Fibroblast of lung (primary cell): ENCODE data around the gene TMTC2. TPM values are rescaled to one million over a fixed set of nuclear protein-coding genes. Genes with fewer than 3 reads are reported as not detected.

ENCODE experiments used
- DNase-seq, 2 donors: peaks; one replicate each; pipeline versions ENCODE4 v3.0.0 to v3.0.0-alpha.2; 2010; ENCODE audit warnings: low read depth in 2 of 2
- H2AFZ ChIP-seq: 2 replicates; pipeline ENCODE4 v1.5.1; 2012; ENCODE audit warnings: low read length, control low read depth, inconsistent platforms
- H3K27ac ChIP-seq: 2 replicates; pipeline ENCODE4 v1.5.1; 2011; ENCODE audit warnings: low read length, control low read depth; ENCODE audit not compliant: insufficient read depth
- H3K27me3 ChIP-seq: 2 replicates; pipeline ENCODE4 v1.5.1; 2011; ENCODE audit warnings: mild to moderate bottlenecking, low read length; ENCODE audit not compliant: control insufficient read depth, insufficient read depth
- H3K36me3 ChIP-seq: 2 replicates; pipeline ENCODE4 v1.5.1; 2011; ENCODE audit warnings: low read length; ENCODE audit not compliant: control insufficient read depth, insufficient read depth
- H3K4me1 ChIP-seq: 2 replicates; pipeline ENCODE4 v1.5.1; 2011; ENCODE audit warnings: low read length; ENCODE audit not compliant: control insufficient read depth, insufficient read depth; ENCODE audit errors: extremely low read depth
- H3K4me2 ChIP-seq: 2 replicates; pipeline ENCODE4 v1.5.1; 2011; ENCODE audit warnings: low read length, control low read depth; ENCODE audit not compliant: insufficient read depth; ENCODE audit errors: extremely low read depth
- H3K4me3 ChIP-seq, 4 experiments: fragments of 200-600 bp in 1 of 4; sonication (generic) in 1 of 4; replicated peaks in 1 of 4; 2 replicates each; pipeline ENCODE4 v1.5.1; 2011 to 2016; ENCODE audit warnings: low read length in 4 of 4, low read depth in 3 of 4, mild to moderate bottlenecking in 3 of 4, control low read depth in 2 of 4, inconsistent platforms in 1 of 4, mixed read lengths in 1 of 4; ENCODE audit not compliant: insufficient read depth in 1 of 4; ENCODE audit errors: control extremely low read depth in 1 of 4
- H3K79me2 ChIP-seq: 2 replicates; pipeline ENCODE4 v1.5.1; 2012; ENCODE audit warnings: mild to moderate bottlenecking, low read length, inconsistent platforms; ENCODE audit not compliant: control insufficient read depth, insufficient read depth
- H3K9ac ChIP-seq: 2 replicates; pipeline ENCODE4 v1.5.1; 2011; ENCODE audit warnings: mild to moderate bottlenecking, low read length, control low read depth; ENCODE audit not compliant: insufficient read depth
- H3K9me3 ChIP-seq: 2 replicates; pipeline ENCODE4 v1.5.1; 2012; ENCODE audit warnings: low read depth, low read length; ENCODE audit not compliant: control insufficient read depth, insufficient read depth
- H4K20me1 ChIP-seq: 2 replicates; pipeline ENCODE4 v1.5.1; 2011; ENCODE audit warnings: low read length; ENCODE audit not compliant: control insufficient read depth, insufficient read depth; ENCODE audit errors: extremely low read depth
- EZH2 ChIP-seq: IDR thresholded peaks from 2 replicates; pipeline ENCODE4 v1.5.1; 2012; ENCODE audit warnings: low read length, control low read depth, mild to moderate bottlenecking; ENCODE audit errors: missing control alignments
- polyA plus RNA-seq, 2 donors: library from polyadenylated mRNA; depleted of rRNA in 1 of 2; stranded (reverse) in 1 of 2; unstranded in 1 of 2; fragments of >200 nt; gene quantifications; 2 replicates each; pipeline ENCODE4 v1.2.1, GENCODE V29; 2011 to 2012; ENCODE audit warnings: missing spikeins in 1 of 2
- total RNA-seq: library from RNA; depleted of rRNA; stranded (reverse); fragments of >200 nt; gene quantifications from 2 replicates; pipeline ENCODE4 v1.2.1, GENCODE V29; 2014
- TF ChIP-seq, protein P1 (sequence below), 2 donors: IDR thresholded peaks in 1 of 2; conservative IDR thresholded peaks in 1 of 2; 1 replicate in 1 of 2; 2 replicates in 1 of 2; pipeline ENCODE4 v1.5.1; 2011 to 2012; ENCODE audit warnings: low read length in 2 of 2, control low read depth in 1 of 2, inconsistent platforms in 1 of 2, low read depth in 1 of 2, mild to moderate bottlenecking in 1 of 2

The TMTC2 gene
- total and polyA plus RNA-seq, 2 donors (not counting 1 experiment from before 2014, with no cell fraction given), result 3.5 to 9.7 TPM

- no peak overlapping the region for H3K4me3 ChIP-seq
- H3K27me3 ChIP-seq, result no peaks in the 10 kb centered on the region
- no peaks in the 10 kb centered on the region for H4K20me1 ChIP-seq
- no peak overlapping the region for H3K27ac ChIP-seq
- peak; percentile 13 to 39 for DNase-seq
- H2AFZ ChIP-seq, result no peak overlapping the region
- no peak overlapping the region for H3K4me2 ChIP-seq
- no peaks in the 10 kb centered on the region for H3K4me1 ChIP-seq
- no peaks in the 10 kb centered on the region for H3K36me3 ChIP-seq
- no peaks in the 10 kb centered on the region for H3K9me3 ChIP-seq
- no peak for TF ChIP-seq EZH2
- TF ChIP-seq, protein P1, sequence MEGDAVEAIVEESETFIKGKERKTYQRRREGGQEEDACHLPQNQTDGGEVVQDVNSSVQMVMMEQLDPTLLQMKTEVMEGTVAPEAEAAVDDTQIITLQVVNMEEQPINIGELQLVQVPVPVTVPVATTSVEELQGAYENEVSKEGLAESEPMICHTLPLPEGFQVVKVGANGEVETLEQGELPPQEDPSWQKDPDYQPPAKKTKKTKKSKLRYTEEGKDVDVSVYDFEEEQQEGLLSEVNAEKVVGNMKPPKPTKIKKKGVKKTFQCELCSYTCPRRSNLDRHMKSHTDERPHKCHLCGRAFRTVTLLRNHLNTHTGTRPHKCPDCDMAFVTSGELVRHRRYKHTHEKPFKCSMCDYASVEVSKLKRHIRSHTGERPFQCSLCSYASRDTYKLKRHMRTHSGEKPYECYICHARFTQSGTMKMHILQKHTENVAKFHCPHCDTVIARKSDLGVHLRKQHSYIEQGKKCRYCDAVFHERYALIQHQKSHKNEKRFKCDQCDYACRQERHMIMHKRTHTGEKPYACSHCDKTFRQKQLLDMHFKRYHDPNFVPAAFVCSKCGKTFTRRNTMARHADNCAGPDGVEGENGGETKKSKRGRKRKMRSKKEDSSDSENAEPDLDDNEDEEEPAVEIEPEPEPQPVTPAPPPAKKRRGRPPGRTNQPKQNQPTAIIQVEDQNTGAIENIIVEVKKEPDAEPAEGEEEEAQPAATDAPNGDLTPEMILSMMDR (conservative IDR thresholded peaks at IDR 0.05 in 1 of 2, IDR thresholded peaks at IDR 0.05 in 1 of 2; ENCODE audit: low read depth in 1 of 2, low read length in 2 of 2), result no peak
- no peak overlapping the region for H3K9ac ChIP-seq
- no peaks in the 10 kb centered on the region for H3K79me2 ChIP-seq
Measured at GRCh38 chr12:82835217-82835616, 148.5 kb downstream of the TMTC2 start.

DNA sequence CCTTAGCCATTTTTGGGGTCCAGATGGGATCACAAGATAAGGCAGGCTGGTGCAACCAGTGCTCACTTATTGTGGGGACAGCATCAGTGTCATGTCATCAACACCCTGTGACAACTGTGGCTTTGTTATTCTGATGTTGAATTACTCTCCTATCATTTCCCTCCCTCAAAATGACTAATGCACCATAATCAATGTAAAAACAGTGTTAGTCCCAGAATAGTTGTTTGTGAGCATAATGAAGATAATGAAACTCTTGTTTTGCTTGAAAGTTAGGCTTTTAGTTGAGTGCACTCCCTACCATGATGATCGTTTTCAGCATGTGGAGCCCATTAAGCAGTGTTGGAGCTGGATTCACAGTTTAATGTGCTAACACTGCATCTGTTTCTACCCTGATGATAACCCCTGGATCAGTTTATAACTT, 151.4 kb downstream of the TMTC2 start:
- TF ChIP-seq EZH2, result no peak
- H3K9me3 ChIP-seq, result no peaks in the 10 kb centered on the region
- H3K27ac ChIP-seq, result no peak overlapping the region
- H4K20me1 ChIP-seq, result no peaks in the 10 kb centered on the region
- no peaks in the 10 kb centered on the region for H3K79me2 ChIP-seq
- H3K4me1 ChIP-seq, result no peaks in the 10 kb centered on the region
- H3K9ac ChIP-seq, result no peak overlapping the region
- no peaks in the 10 kb centered on the region for H3K27me3 ChIP-seq
- H3K4me2 ChIP-seq, result no peak overlapping the region
- no peak overlapping the region for H3K4me3 ChIP-seq
- DNase-seq, result peak in 1 of 2 donors; percentile 4
- no peak overlapping the region for H2AFZ ChIP-seq
- no peaks in the 10 kb centered on the region for H3K36me3 ChIP-seq

- H3K4me3 ChIP-seq, result no peak overlapping the region
- H3K9ac ChIP-seq, result no peak overlapping the region
- no peaks in the 10 kb centered on the region for H3K79me2 ChIP-seq
- H2AFZ ChIP-seq, result no peak overlapping the region
- H3K27ac ChIP-seq, result no peak overlapping the region
- H3K9me3 ChIP-seq, result no peaks in the 10 kb centered on the region
- no peaks in the 10 kb centered on the region for H3K27me3 ChIP-seq
- no peak for DNase-seq
- H3K36me3 ChIP-seq, result no peaks in the 10 kb centered on the region
- H4K20me1 ChIP-seq, result no peaks in the 10 kb centered on the region
- no peak for TF ChIP-seq EZH2
- TF ChIP-seq, protein P1 (conservative IDR thresholded peaks at IDR 0.05 in 1 of 2, IDR thresholded peaks at IDR 0.05 in 1 of 2; ENCODE audit: low read depth in 1 of 2, low read length in 2 of 2), result no peak
- H3K4me2 ChIP-seq, result no peak overlapping the region
- H3K4me1 ChIP-seq, result no peaks in the 10 kb centered on the region
Measured at GRCh38 chr12:82838827-82839226, 152.1 kb downstream of the TMTC2 start.
